Keratinocyte (primary cell): ENCODE measurements around the gene PPP1R12A. TPM values are rescaled to one million over a fixed set of nuclear protein-coding genes. Genes with fewer than 3 reads are reported as not detected.

Source experiments
- DNase-seq: peaks from one replicate; pipeline ENCODE4 v3.0.0-alpha.2; 2011; ENCODE audit warnings: low read depth, missing footprints, low spot score
- FAIRE-seq: peaks from 2 replicates; lab custom pipeline; 2011; peaks lifted over from hg19 to GRCh38; lab: Jason Lieb, UNC
- H2AFZ ChIP-seq: 2 replicates; pipeline ENCODE4 v1.6.0; 2012; ENCODE audit warnings: low read length, control low read depth, inconsistent platforms; ENCODE audit not compliant: control insufficient read depth
- H3K27ac ChIP-seq: 2 replicates; pipeline ENCODE4 v1.5.1; 2011; ENCODE audit warnings: low read length; ENCODE audit not compliant: control insufficient read depth, insufficient read depth
- H3K27me3 ChIP-seq: 3 replicates; pipeline ENCODE4 v1.6.0; 2011; ENCODE audit warnings: low read length; ENCODE audit not compliant: control insufficient read depth, insufficient read depth; ENCODE audit errors: extremely low read depth
- H3K36me3 ChIP-seq, 2 experiments: 2 replicates in 1 of 2; 3 replicates in 1 of 2; pipeline ENCODE4 v1.5.1; 2011; ENCODE audit warnings: low read length in 2 of 2, mild to moderate bottlenecking in 1 of 2; ENCODE audit not compliant: control insufficient read depth in 2 of 2, insufficient read depth in 2 of 2; ENCODE audit errors: extremely low read depth in 1 of 2
- H3K4me1 ChIP-seq: 3 replicates; pipeline ENCODE4 v1.5.1; 2011; ENCODE audit warnings: low read length; ENCODE audit not compliant: control insufficient read depth, insufficient read depth; ENCODE audit errors: extremely low read depth
- H3K4me2 ChIP-seq: 3 replicates; pipeline ENCODE4 v1.6.0; 2011; ENCODE audit warnings: low read depth, low read length; ENCODE audit not compliant: control insufficient read depth, insufficient read depth; ENCODE audit errors: extremely low read depth
- H3K4me3 ChIP-seq, 3 experiments: fragments of 200-600 bp in 1 of 3; sonication (generic) in 1 of 3; 2 replicates in 2 of 3; 3 replicates in 1 of 3; pipeline ENCODE4 v1.5.1; 2011 to 2016; ENCODE audit warnings: low read length in 3 of 3, mild to moderate bottlenecking in 3 of 3, control low read depth in 2 of 3, inconsistent platforms in 1 of 3, low read depth in 1 of 3, mixed read lengths in 1 of 3, mixed run types in 1 of 3, moderate library complexity in 1 of 3; ENCODE audit not compliant: control insufficient read depth in 2 of 3, insufficient read depth in 2 of 3; ENCODE audit errors: extremely low read depth in 1 of 3
- H3K79me2 ChIP-seq: 2 replicates; pipeline ENCODE4 v1.6.0; 2012; ENCODE audit warnings: low read length; ENCODE audit not compliant: control insufficient read depth, insufficient read depth
- H3K9ac ChIP-seq: 3 replicates; pipeline ENCODE4 v1.6.0; 2011; ENCODE audit warnings: low read length; ENCODE audit not compliant: control insufficient read depth, insufficient read depth; ENCODE audit errors: extremely low read depth
- H3K9me1 ChIP-seq: 3 replicates; pipeline ENCODE4 v1.6.0; 2011; ENCODE audit warnings: low read length; ENCODE audit not compliant: control insufficient read depth, insufficient read depth; ENCODE audit errors: extremely low read depth
- H3K9me3 ChIP-seq: 2 replicates; pipeline ENCODE4 v1.5.1; 2012; ENCODE audit warnings: low read depth, low read length; ENCODE audit not compliant: control insufficient read depth
- H4K20me1 ChIP-seq: 3 replicates; pipeline ENCODE4 v1.6.0; 2011; ENCODE audit warnings: low read length; ENCODE audit not compliant: control insufficient read depth, insufficient read depth; ENCODE audit errors: extremely low read depth
- EZH2 ChIP-seq: IDR thresholded peaks from one replicate; pipeline ENCODE4 v1.6.1; 2012; ENCODE audit warnings: inconsistent platforms, mild to moderate bottlenecking, low read length, moderate library complexity
- dilution Hi-C: fragments of 300-500 bp; cut with MboI; formaldehyde crosslinking; loops from one replicate; pipeline ENCODE4 v1.7.0; 2020; ENCODE audit warnings: low sequenced_read_pairs; ENCODE audit not compliant: extremely low pct_ligation_motif_present
- polyA plus RNA-seq, 5 experiments: library from polyadenylated mRNA; depleted of rRNA in 3 of 5; stranded (reverse) in 3 of 5; stranded (forward) in 1 of 5; unstranded in 1 of 5; fragments of >200 nt; gene quantifications; 1 replicate in 1 of 5; 2 replicates in 3 of 5; 3 replicates in 1 of 5; pipeline versions ENCODE4 v1.2.1 to v1.2.3, GENCODE V29; 2011 to 2012; ENCODE audit warnings: missing spikeins in 2 of 5, low read depth in 1 of 5, low replicate concordance in 1 of 5
- TF ChIP-seq, protein P1 (sequence below), 3 experiments: IDR thresholded peaks in 1 of 3; conservative IDR thresholded peaks in 1 of 3; optimal IDR thresholded peaks in 1 of 3; 2 replicates in 2 of 3; 3 replicates in 1 of 3; pipeline versions ENCODE3 to v1.5.1; 2011; ENCODE audit warnings: low read length in 3 of 3, mild to moderate bottlenecking in 3 of 3, moderate library complexity in 2 of 3, control low read depth in 1 of 3, inconsistent platforms in 1 of 3; ENCODE audit not compliant: insufficient read depth in 2 of 3; ENCODE audit errors: extremely low read depth in 1 of 3

PPP1R12A gene
- polyA plus RNA-seq, 1 donor (not counting 4 experiments of a cell fraction or from before 2014, with no cell fraction given), result 45.2 TPM

DNA sequence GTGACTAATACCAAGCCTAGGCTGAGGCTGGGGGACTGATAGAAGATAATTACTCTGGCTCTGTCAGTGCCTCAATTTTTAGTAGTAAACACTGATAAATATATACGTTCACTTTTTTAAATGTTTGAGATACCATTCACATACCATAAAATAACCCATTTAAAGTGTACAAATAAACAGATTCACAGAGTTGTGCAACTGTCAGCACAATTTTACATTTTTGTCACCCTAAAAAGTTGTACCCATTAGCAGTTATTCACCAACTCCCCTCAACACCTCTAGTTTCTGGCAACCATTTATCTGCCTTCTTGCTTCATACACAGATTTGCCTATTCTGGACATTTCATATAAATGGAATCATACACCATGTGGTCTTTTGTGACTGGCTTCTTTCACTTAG lies 15.1 kb downstream of the PPP1R12A start:
- Histone ChIP-seq H3K4me1 (no peaks in the 10 kb centered on the region), H2AFZ (no peak overlapping the region), H3K4me2 (no peak overlapping the region), H3K27me3 (no peaks in the 10 kb centered on the region), H3K27ac (no peak overlapping the region), H4K20me1 (peaks cover 10% of the 10 kb centered on the region), H3K9me3 (no peaks in the 10 kb centered on the region), H3K9me1 (peaks cover 3% of the 10 kb centered on the region), H3K79me2 (peaks cover 96% of the 10 kb centered on the region), H3K9ac (no peak overlapping the region), H3K4me3 (no peak overlapping the region), H3K36me3 (no peaks in the 10 kb centered on the region)
- DNase-seq (no peak), FAIRE-seq (no peak)
- dilution Hi-C loops, result no loop called here
- TF ChIP-seq EZH2, result no peak
- TF ChIP-seq, protein P1, sequence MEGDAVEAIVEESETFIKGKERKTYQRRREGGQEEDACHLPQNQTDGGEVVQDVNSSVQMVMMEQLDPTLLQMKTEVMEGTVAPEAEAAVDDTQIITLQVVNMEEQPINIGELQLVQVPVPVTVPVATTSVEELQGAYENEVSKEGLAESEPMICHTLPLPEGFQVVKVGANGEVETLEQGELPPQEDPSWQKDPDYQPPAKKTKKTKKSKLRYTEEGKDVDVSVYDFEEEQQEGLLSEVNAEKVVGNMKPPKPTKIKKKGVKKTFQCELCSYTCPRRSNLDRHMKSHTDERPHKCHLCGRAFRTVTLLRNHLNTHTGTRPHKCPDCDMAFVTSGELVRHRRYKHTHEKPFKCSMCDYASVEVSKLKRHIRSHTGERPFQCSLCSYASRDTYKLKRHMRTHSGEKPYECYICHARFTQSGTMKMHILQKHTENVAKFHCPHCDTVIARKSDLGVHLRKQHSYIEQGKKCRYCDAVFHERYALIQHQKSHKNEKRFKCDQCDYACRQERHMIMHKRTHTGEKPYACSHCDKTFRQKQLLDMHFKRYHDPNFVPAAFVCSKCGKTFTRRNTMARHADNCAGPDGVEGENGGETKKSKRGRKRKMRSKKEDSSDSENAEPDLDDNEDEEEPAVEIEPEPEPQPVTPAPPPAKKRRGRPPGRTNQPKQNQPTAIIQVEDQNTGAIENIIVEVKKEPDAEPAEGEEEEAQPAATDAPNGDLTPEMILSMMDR (optimal IDR thresholded peaks at IDR 0.05 in 1 of 3, IDR thresholded peaks at IDR 0.05 in 1 of 3, conservative IDR thresholded peaks at IDR 0.05 in 1 of 3; ENCODE audit: extremely low read depth in 1 of 3, insufficient read depth in 2 of 3, low read length in 3 of 3), result no peak

DNA sequence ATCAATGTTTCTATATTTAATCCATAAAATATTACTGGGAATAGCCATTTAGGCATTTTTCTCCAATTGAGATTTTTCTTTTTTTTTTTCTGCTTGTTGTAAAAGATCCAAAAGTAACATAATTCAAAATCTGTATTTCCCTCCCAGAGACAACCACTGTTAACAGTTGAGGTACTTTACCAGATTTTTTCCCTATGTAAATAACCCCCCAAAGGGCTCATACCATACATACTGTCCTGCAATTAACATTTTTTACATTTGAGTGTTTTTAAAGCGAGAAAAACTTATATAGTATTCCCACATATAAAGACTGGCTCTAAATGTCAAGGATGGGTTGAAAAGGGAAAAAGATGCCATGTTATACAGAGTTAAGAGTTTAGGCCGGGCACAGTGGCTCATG lies 18.1 kb downstream of the PPP1R12A start:
- Histone ChIP-seq H3K4me3 (no peak overlapping the region), H3K27ac (no peak overlapping the region), H3K9me1 (no peaks in the 10 kb centered on the region), H3K27me3 (no peaks in the 10 kb centered on the region), H3K9ac (no peak overlapping the region), H2AFZ (no peak overlapping the region), H3K4me2 (no peak overlapping the region), H3K79me2 (peaks cover 91% of the 10 kb centered on the region), H3K4me1 (peaks cover 4% of the 10 kb centered on the region), H3K36me3 (no peaks in the 10 kb centered on the region), H4K20me1 (peaks cover 8% of the 10 kb centered on the region), H3K9me3 (no peaks in the 10 kb centered on the region)
- dilution Hi-C loops, result no loop called here
- DNase-seq, result no peak
- FAIRE-seq, result no peak
- TF ChIP-seq, protein P1 (optimal IDR thresholded peaks at IDR 0.05 in 1 of 3, IDR thresholded peaks at IDR 0.05 in 1 of 3, conservative IDR thresholded peaks at IDR 0.05 in 1 of 3; ENCODE audit: extremely low read depth in 1 of 3, insufficient read depth in 2 of 3, low read length in 3 of 3), result no peak
- TF ChIP-seq EZH2, result no peak
